Upper lobe of left lung (tissue), 4 donors: Measurements from ENCODE around the gene CD247.

Experiments
- CTCF ChIP-seq, 6 experiments: fragments of 450-650 bp in 4 of 6; fragments of 200-600 bp in 2 of 6; sonication (generic) in 2 of 6; IDR thresholded peaks; one replicate each; pipeline ENCODE4 v1.5.1; 2016 to 2019; ENCODE audit warnings: antibody characterized with exemption in 6 of 6
- EP300 ChIP-seq, 4 donors: sonication (generic); formaldehyde crosslinking; IDR thresholded peaks; one replicate each; pipeline ENCODE4 v1.5.1; 2017; ENCODE audit warnings: antibody characterized with exemption in 4 of 4, control low read depth in 2 of 4
- POLR2A ChIP-seq, 4 donors: fragments of 450-650 bp; IDR thresholded peaks; one replicate each; pipeline ENCODE4 v1.5.1; 2016 to 2017; ENCODE audit warnings: antibody characterized with exemption in 4 of 4, mild to moderate bottlenecking in 2 of 4
- POLR2AphosphoS5 ChIP-seq, 2 donors: sonication (generic); formaldehyde crosslinking; IDR thresholded peaks; one replicate each; pipeline ENCODE4 v1.5.1; 2017; ENCODE audit warnings: antibody characterized with exemption in 2 of 2

GRCh38 chr1:167502192-167502551, 16.2 kb downstream of the CD247 start:
- no peak for TF ChIP-seq POLR2A (IDR thresholded peaks at IDR 0.05)
- no peak for TF ChIP-seq CTCF (IDR thresholded peaks at IDR 0.05)
- TF ChIP-seq POLR2AphosphoS5 (IDR thresholded peaks at IDR 0.05): no peak
- no peak for TF ChIP-seq EP300 (IDR thresholded peaks at IDR 0.05)
